HL-60 (cell line): ENCODE measurements around the gene LCA5.

Source experiments
- DNase-seq, 2 experiments: peaks; one replicate each; pipeline ENCODE4 v3.0.0-alpha.2; 2010 to 2020; ENCODE audit warnings: low read depth in 1 of 2, low spot score in 1 of 2
- H3K27ac ChIP-seq: fragments of 250-450 bp; sonication (Bioruptor Pico); replicated peaks from 2 replicates; pipeline ENCODE4 v1.5.1; 2020; ENCODE audit warnings: mild to moderate bottlenecking, moderate library complexity
- H3K27me3 ChIP-seq: fragments of 250-450 bp; sonication (Bioruptor Pico); 2 replicates; pipeline ENCODE4 v1.5.1; 2021; ENCODE audit warnings: mild to moderate bottlenecking, moderate library complexity; ENCODE audit not compliant: insufficient read depth, poor library complexity, severe bottlenecking
- H3K4me3 ChIP-seq: replicated peaks from 2 replicates; pipeline ENCODE4 v1.5.1; 2011; ENCODE audit warnings: mild to moderate bottlenecking, control low read depth, low read length; ENCODE audit not compliant: insufficient read depth
- GABPA ChIP-seq: IDR thresholded peaks from 2 replicates; pipeline ENCODE4 v1.6.1; 2012; ENCODE audit warnings: low read depth
- POLR2AphosphoS5 ChIP-seq: IDR thresholded peaks from 2 replicates; pipeline ENCODE4 v1.6.1; 2012; ENCODE audit warnings: low read depth
- SPI1 ChIP-seq: IDR thresholded peaks from 2 replicates; pipeline ENCODE4 v1.6.1; 2012; ENCODE audit warnings: low read depth, mild to moderate bottlenecking, borderline replicate concordance
- TF ChIP-seq, protein P1 (sequence below): IDR thresholded peaks from 2 replicates; pipeline ENCODE4 v1.6.1; 2012; ENCODE audit warnings: low read depth; ENCODE audit not compliant: insufficient replicate concordance
- TF ChIP-seq, protein P2 (sequence below): IDR thresholded peaks from one replicate; pipeline ENCODE4 v1.5.1; 2011; ENCODE audit warnings: low read length, control low read depth, inconsistent platforms; ENCODE audit not compliant: insufficient read depth

Gene LCA5

GRCh38 chr6:79468587-79468986 lies 68.6 kb downstream of the LCA5 start:
- no peak for TF ChIP-seq SPI1
- TF ChIP-seq, protein P1, sequence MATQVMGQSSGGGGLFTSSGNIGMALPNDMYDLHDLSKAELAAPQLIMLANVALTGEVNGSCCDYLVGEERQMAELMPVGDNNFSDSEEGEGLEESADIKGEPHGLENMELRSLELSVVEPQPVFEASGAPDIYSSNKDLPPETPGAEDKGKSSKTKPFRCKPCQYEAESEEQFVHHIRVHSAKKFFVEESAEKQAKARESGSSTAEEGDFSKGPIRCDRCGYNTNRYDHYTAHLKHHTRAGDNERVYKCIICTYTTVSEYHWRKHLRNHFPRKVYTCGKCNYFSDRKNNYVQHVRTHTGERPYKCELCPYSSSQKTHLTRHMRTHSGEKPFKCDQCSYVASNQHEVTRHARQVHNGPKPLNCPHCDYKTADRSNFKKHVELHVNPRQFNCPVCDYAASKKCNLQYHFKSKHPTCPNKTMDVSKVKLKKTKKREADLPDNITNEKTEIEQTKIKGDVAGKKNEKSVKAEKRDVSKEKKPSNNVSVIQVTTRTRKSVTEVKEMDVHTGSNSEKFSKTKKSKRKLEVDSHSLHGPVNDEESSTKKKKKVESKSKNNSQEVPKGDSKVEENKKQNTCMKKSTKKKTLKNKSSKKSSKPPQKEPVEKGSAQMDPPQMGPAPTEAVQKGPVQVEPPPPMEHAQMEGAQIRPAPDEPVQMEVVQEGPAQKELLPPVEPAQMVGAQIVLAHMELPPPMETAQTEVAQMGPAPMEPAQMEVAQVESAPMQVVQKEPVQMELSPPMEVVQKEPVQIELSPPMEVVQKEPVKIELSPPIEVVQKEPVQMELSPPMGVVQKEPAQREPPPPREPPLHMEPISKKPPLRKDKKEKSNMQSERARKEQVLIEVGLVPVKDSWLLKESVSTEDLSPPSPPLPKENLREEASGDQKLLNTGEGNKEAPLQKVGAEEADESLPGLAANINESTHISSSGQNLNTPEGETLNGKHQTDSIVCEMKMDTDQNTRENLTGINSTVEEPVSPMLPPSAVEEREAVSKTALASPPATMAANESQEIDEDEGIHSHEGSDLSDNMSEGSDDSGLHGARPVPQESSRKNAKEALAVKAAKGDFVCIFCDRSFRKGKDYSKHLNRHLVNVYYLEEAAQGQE: no peak
- TF ChIP-seq, protein P2, sequence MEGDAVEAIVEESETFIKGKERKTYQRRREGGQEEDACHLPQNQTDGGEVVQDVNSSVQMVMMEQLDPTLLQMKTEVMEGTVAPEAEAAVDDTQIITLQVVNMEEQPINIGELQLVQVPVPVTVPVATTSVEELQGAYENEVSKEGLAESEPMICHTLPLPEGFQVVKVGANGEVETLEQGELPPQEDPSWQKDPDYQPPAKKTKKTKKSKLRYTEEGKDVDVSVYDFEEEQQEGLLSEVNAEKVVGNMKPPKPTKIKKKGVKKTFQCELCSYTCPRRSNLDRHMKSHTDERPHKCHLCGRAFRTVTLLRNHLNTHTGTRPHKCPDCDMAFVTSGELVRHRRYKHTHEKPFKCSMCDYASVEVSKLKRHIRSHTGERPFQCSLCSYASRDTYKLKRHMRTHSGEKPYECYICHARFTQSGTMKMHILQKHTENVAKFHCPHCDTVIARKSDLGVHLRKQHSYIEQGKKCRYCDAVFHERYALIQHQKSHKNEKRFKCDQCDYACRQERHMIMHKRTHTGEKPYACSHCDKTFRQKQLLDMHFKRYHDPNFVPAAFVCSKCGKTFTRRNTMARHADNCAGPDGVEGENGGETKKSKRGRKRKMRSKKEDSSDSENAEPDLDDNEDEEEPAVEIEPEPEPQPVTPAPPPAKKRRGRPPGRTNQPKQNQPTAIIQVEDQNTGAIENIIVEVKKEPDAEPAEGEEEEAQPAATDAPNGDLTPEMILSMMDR: no peak
- no peak for TF ChIP-seq POLR2AphosphoS5
- no peak for TF ChIP-seq GABPA

GRCh38 chr6:79468116-79468515 lies 69.1 kb downstream of the LCA5 start:
- Histone ChIP-seq H3K4me3 (no peak overlapping the region), H3K27ac (no peak overlapping the region), H3K27me3 (no peaks in the 10 kb centered on the region)
- no peak for DNase-seq
- TF ChIP-seq, protein P1: no peak
- TF ChIP-seq, protein P2: no peak
- TF ChIP-seq POLR2AphosphoS5 (no peak), GABPA (no peak), SPI1 (no peak)

More at GRCh38 chr6:79468587-79468986, 68.6 kb downstream of the LCA5 start:
- H3K4me3 ChIP-seq: no peak overlapping the region
- DNase-seq: no peak
- no peaks in the 10 kb centered on the region for H3K27me3 ChIP-seq
- H3K27ac ChIP-seq: no peak overlapping the region

DNA sequence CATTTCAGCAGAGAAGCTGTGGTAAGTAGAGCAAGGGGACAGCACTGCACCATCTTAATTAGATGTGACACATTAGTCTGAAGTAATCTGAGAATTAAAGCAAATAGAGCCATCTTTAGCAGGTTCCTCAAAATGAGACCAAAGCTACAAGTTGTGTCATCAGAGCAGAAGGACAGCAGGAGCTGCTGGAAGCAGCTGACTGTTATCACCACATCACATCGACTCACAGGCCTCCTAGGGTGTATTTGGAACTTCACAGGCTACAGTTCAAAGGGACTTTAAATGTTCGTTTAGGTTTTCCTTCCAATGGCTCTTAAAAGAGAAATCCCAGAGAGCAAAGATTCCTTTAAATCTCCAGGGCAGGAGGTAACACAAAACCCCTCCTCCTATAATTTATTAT lies 69.5 kb downstream of the LCA5 start:
- Histone ChIP-seq H3K27me3 (no peaks in the 10 kb centered on the region), H3K4me3 (no peak overlapping the region), H3K27ac (no peak overlapping the region)
- TF ChIP-seq GABPA: no peak
- TF ChIP-seq, protein P1: no peak
- TF ChIP-seq SPI1: no peak
- TF ChIP-seq POLR2AphosphoS5: no peak
- TF ChIP-seq, protein P2: no peak
- no peak for DNase-seq
